HepG2 (cell line): Measurements from ENCODE around the gene SEPHS2. TPM values are rescaled to one million over a fixed set of nuclear protein-coding genes. Genes with fewer than 3 reads are reported as not detected.

Experiments used
- CEBPB ChIP-seq: IDR thresholded peaks from 2 replicates; pipeline ENCODE4 v1.6.1; 2011; ENCODE audit warnings: low read depth, low read length, improper control_type of control experiment, borderline replicate concordance
- GFI1 ChIP-seq: sonication (generic); formaldehyde crosslinking; IDR thresholded peaks from 2 replicates; pipeline ENCODE4 v1.5.0; 2020; ENCODE audit warnings: missing genetic modification reagents, mild to moderate bottlenecking, borderline replicate concordance
- HDAC2 ChIP-seq: sonication (generic); formaldehyde crosslinking; IDR thresholded peaks from 2 replicates; pipeline ENCODE4 v1.4.0; 2020; ENCODE audit warnings: missing genetic modification reagents
- POLR2A ChIP-seq, 2 experiments: IDR thresholded peaks; 2 replicates each; pipeline ENCODE4 v1.6.1; 2011; ENCODE audit warnings: low read depth in 2 of 2, low read length in 2 of 2, mild to moderate bottlenecking in 1 of 2, moderate library complexity in 1 of 2; ENCODE audit not compliant: insufficient read depth in 1 of 2
- SNAI1 ChIP-seq: sonication (generic); formaldehyde crosslinking; IDR thresholded peaks from 2 replicates; pipeline ENCODE4 v1.5.0; 2020; ENCODE audit warnings: mild to moderate bottlenecking, missing genetic modification reagents, borderline replicate concordance
- SOX13 ChIP-seq, 3 experiments: fragments of 450-650 bp in 1 of 3; sonication (generic) in 1 of 3; formaldehyde crosslinking in 1 of 3; IDR thresholded peaks in 2 of 3; conservative IDR thresholded peaks in 1 of 3; 2 replicates each; pipeline versions ENCODE4 v1.5.0 to v1.6.1; 2016 to 2020; ENCODE audit warnings: antibody characterized with exemption in 1 of 3, mild to moderate bottlenecking in 1 of 3, missing compliant biosample characterization in 1 of 3, missing genetic modification reagents in 1 of 3, moderate library complexity in 1 of 3
- TMF1 ChIP-seq: sonication (generic); formaldehyde crosslinking; IDR thresholded peaks from 2 replicates; pipeline ENCODE4 v1.8.1; 2022; ENCODE audit warnings: low read depth, missing genetic modification reagents
- ZNF816 ChIP-seq: sonication (generic); formaldehyde crosslinking; IDR thresholded peaks from 2 replicates; pipeline ENCODE4 v1.8.0; 2022; ENCODE audit warnings: missing genetic modification reagents, mild to moderate bottlenecking, borderline replicate concordance
- ZSCAN12 ChIP-seq: sonication (generic); formaldehyde crosslinking; IDR thresholded peaks from 2 replicates; pipeline ENCODE4 v1.9.0; 2021; ENCODE audit warnings: mild to moderate bottlenecking, missing genetic modification reagents
- polyA plus RNA-seq, 8 experiments: library from polyadenylated mRNA; depleted of rRNA in 3 of 8; stranded (reverse) in 7 of 8; unstranded in 1 of 8; fragments of >200 nt; fragmentation: Illumina TruSeq in 4 of 8; extraction: Trizol in 4 of 8; gene quantifications; 2 replicates each; pipeline versions ENCODE4 v1.2.1 to v1.2.3, GENCODE V29; 2011 to 2016; ENCODE audit warnings: low read depth in 4 of 8, missing spikeins in 1 of 8, mixed read lengths in 1 of 8; ENCODE audit not compliant: insufficient read depth in 1 of 8
- total RNA-seq, 5 experiments: library from RNA; depleted of rRNA; stranded (reverse); fragments of >200 nt; fragmentation: Illumina TruSeq; extraction: Trizol; gene quantifications; 2 replicates each; pipeline ENCODE4 v1.2.3, GENCODE V29; 2016; ENCODE audit warnings: low read depth in 1 of 5
- TF ChIP-seq, protein P1 (sequence below): IDR thresholded peaks from 2 replicates; pipeline ENCODE4 v1.6.1; 2016; ENCODE audit warnings: low read depth
- TF ChIP-seq, protein P2 (sequence below): sonication (generic); formaldehyde crosslinking; IDR thresholded peaks from 2 replicates; pipeline ENCODE4 v1.4.0; 2020; ENCODE audit warnings: mild to moderate bottlenecking, missing genetic modification reagents
- TF ChIP-seq, protein P3 (sequence below): sonication (generic); formaldehyde crosslinking; IDR thresholded peaks from 2 replicates; pipeline ENCODE4 v1.4.0; 2020; ENCODE audit warnings: mild to moderate bottlenecking, missing genetic modification reagents
- TF ChIP-seq, protein P4 (sequence below): sonication (generic); formaldehyde crosslinking; IDR thresholded peaks from 2 replicates; pipeline ENCODE4 v1.5.1; 2020; ENCODE audit warnings: mild to moderate bottlenecking, missing genetic modification reagents, moderate library complexity

Gene SEPHS2
- total and polyA plus RNA-seq, 2 of the 13 experiments (the other 11 are each of a cell fraction or from before 2014, with no cell fraction given) = 20.7 to 127 TPM

DNA sequence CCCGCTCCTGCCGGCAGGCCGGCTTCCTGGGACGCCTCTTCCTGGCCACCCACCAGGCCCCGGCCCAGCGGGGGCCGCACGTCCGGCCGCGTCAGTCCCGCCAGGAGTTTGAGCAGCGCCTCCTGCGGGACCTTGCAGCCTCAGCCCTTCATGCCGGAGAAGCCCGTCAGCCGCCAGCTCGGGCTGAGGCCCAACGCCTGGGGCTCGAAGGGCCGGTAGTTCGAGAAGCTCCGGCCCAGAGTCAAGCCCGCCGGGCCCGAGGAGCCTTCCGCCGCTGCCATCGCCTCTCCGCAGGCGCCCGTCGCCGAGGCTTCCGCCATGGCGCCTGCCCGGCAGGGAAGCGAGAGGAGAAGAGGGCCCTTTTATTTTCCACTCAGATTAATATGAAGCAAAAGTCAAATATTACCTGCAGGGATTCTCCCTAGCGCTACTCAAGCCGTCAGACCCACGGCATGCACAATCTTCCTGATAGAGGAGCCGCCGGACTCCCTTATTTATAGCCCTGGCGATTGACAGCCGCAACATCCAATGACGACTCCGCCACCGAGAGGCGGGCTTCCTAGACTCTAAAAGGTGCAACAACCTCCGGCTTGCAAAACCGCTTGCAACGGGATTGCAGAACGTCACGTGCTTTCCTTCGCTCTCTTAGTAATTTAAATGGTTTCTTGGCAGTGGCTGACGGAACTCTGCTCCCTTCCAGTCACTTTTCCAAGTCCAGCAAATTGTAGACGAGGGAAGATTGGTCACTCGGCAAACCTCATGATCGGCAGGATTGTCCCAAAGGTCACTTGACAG lies at the start of gene SEPHS2 (continued):
- TF ChIP-seq, protein P1, sequence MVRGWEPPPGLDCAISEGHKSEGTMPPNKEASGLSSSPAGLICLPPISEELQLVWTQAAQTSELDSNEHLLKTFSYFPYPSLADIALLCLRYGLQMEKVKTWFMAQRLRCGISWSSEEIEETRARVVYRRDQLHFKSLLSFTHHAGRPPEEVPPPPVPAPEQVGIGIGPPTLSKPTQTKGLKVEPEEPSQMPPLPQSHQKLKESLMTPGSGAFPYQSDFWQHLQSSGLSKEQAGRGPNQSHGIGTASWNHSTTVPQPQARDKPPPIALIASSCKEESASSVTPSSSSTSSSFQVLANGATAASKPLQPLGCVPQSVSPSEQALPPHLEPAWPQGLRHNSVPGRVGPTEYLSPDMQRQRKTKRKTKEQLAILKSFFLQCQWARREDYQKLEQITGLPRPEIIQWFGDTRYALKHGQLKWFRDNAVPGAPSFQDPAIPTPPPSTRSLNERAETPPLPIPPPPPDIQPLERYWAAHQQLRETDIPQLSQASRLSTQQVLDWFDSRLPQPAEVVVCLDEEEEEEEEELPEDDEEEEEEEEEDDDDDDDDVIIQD (CRISPR knock-in tag) = 0 out of 2 replicates have a peak, but pooled peaks have one; percentile 47
- TF ChIP-seq POLR2A (IDR thresholded peaks at IDR 0.05; ENCODE audit: insufficient read depth in 1 of 2, low read depth in 2 of 2, low read length in 2 of 2) = peak; percentile 92 to 100
- TF ChIP-seq CEBPB = peak; percentile 96
- TF ChIP-seq, protein P2, sequence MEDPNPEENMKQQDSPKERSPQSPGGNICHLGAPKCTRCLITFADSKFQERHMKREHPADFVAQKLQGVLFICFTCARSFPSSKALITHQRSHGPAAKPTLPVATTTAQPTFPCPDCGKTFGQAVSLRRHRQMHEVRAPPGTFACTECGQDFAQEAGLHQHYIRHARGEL (CRISPR knock-in tag) = peak; percentile 89; the same call in 1 of the 2 replicates
- TF ChIP-seq, protein P3, sequence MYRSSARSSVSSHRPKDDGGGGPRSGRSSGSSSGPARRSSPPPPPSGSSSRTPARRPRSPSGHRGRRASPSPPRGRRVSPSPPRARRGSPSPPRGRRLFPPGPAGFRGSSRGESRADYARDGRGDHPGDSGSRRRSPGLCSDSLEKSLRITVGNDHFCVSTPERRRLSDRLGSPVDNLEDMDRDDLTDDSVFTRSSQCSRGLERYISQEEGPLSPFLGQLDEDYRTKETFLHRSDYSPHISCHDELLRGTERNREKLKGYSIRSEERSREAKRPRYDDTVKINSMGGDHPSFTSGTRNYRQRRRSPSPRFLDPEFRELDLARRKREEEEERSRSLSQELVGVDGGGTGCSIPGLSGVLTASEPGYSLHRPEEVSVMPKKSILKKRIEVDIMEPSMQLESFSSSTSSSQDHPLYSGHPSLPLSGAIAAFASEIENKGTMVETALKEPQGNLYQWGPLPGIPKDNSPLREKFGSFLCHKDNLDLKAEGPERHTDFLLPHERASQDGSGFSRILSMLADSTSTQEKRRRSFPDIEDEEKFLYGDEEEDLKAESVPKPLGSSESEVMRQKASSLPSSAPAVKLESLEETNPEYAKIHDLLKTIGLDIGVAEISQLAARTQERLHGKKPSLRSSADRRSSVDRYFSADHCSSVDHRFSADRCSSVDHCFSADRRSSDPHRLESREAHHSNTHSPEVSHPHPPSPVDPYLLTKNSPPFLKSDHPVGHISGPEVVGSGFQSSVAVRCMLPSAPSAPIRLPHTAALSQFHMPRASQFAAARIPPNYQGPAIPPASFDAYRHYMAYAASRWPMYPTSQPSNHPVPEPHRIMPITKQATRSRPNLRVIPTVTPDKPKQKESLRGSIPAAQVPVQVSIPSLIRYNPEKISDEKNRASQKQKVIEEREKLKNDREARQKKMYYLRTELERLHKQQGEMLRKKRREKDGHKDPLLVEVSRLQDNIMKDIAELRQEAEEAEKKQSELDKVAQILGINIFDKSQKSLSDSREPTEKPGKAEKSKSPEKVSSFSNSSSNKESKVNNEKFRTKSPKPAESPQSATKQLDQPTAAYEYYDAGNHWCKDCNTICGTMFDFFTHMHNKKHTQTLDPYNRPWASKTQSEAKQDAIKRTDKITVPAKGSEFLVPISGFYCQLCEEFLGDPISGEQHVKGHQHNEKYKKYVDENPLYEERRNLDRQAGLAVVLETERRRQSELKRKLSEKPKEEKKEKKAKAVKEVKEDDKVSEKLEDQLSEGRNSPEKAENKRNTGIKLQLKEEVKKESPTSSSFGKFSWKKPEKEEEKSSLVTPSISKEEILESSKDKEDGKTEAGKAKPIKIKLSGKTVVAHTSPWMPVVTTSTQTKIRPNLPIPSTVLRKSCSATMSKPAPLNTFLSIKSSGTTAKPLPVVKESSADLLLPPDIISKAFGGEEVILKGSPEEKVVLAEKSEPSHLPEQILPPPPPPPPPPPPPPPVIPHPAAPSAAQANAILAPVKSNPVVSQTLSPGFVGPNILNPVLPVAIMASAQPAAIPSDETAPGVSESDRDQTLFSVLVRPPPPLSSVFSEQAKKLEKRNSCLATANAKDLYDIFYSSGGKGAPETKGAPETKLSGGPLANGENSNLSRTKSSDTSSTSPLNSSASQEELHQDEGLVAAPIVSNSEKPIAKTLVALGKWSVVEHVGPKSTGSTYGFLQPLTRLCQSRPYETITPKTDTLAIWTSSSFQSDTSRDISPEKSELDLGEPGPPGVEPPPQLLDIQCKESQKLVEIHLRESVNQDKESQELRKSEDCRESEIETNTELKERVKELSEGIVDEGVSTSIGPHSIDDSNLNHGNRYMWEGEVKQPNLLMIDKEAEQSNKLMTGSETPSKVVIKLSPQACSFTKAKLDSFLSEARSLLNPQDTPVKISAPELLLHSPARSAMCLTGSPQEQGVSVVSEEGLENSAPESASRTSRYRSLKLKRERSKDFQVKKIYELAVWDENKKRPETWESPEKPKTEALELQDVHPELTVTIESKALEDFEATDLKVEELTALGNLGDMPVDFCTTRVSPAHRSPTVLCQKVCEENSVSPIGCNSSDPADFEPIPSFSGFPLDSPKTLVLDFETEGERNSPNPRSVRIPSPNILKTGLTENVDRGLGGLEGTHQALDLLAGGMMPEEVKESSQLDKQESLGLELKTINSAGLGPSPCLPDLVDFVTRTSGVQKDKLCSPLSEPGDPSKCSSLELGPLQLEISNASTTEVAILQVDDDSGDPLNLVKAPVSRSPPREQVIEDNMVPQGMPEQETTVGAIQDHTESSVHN = no peak
- 0 out of 2 replicates have a peak, but pooled peaks have one; percentile 25 for TF ChIP-seq GFI1 (CRISPR knock-in tag)
- peak; percentile 82; the same call in 1 of the 2 replicates for TF ChIP-seq ZSCAN12 (CRISPR knock-in tag)
- 0 out of 2 replicates have a peak, but pooled peaks have one; percentile 23 for TF ChIP-seq TMF1 (CRISPR knock-in tag)
- no peak for TF ChIP-seq SOX13 (IDR thresholded peaks at IDR 0.05)
- TF ChIP-seq SOX13 (CRISPR knock-in tag; conservative IDR thresholded peaks at IDR 0.05 in 1 of 2, IDR thresholded peaks at IDR 0.05 in 1 of 2) = peak in 1 of 2 experiments; percentile 53; a peak in 2 of 4 replicates
- TF ChIP-seq, protein P4, sequence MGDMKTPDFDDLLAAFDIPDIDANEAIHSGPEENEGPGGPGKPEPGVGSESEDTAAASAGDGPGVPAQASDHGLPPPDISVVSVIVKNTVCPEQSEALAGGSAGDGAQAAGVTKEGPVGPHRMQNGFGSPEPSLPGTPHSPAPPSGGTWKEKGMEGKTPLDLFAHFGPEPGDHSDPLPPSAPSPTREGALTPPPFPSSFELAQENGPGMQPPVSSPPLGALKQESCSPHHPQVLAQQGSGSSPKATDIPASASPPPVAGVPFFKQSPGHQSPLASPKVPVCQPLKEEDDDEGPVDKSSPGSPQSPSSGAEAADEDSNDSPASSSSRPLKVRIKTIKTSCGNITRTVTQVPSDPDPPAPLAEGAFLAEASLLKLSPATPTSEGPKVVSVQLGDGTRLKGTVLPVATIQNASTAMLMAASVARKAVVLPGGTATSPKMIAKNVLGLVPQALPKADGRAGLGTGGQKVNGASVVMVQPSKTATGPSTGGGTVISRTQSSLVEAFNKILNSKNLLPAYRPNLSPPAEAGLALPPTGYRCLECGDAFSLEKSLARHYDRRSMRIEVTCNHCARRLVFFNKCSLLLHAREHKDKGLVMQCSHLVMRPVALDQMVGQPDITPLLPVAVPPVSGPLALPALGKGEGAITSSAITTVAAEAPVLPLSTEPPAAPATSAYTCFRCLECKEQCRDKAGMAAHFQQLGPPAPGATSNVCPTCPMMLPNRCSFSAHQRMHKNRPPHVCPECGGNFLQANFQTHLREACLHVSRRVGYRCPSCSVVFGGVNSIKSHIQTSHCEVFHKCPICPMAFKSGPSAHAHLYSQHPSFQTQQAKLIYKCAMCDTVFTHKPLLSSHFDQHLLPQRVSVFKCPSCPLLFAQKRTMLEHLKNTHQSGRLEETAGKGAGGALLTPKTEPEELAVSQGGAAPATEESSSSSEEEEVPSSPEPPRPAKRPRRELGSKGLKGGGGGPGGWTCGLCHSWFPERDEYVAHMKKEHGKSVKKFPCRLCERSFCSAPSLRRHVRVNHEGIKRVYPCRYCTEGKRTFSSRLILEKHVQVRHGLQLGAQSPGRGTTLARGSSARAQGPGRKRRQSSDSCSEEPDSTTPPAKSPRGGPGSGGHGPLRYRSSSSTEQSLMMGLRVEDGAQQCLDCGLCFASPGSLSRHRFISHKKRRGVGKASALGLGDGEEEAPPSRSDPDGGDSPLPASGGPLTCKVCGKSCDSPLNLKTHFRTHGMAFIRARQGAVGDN (CRISPR knock-in tag) = peak; percentile 88
- TF ChIP-seq HDAC2 (CRISPR knock-in tag) = peak; percentile 58; the same call in 1 of the 2 replicates
- TF ChIP-seq ZNF816 (CRISPR knock-in tag) = peak; percentile 66; the same call in 1 of the 2 replicates
- TF ChIP-seq SNAI1 (CRISPR knock-in tag) = peak; percentile 93; the same call in 1 of the 2 replicates
